GM12874 (cell line): ENCODE data around the gene POMGNT1.

Experiments
- TF ChIP-seq, protein P1 (sequence below): IDR thresholded peaks from 2 replicates; pipeline ENCODE4 v1.5.1; 2011; ENCODE audit warnings: low read depth, mild to moderate bottlenecking, control low read depth, low read length, moderate library complexity; ENCODE audit not compliant: insufficient read depth

The POMGNT1 gene

DNA sequence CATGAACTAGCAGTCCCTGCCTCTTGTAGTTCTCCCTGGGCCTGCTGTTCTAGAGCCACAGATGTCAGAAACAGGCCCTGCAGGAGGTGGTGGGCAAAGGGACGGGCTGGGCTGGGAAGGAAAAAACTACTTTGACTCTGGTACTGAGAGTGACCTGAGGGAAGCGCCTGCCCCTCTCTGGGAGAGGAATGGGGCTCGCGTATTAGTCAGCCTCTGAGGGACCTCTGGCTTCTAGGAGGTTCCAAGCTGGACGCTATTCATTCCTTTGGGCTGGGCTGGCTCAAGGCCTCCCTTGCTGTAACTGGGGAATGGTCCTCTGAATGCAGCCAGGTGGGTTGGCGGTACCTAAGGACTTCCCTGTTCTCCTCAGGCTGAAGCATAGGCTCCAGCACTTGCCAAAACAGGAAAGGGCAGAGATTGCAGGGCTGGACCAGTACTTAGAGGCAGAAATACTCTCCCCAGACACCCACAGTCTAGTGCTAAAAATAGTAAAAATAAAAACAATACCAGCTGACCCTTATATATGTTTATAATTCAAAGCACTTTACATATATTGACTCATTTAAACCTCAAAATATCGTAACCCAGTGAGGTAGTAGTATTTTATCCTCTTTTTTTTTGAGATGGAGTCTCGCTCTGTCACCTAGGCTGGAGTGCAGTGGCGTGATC, 7.1 kb downstream of the POMGNT1 start:
- TF ChIP-seq, protein P1, sequence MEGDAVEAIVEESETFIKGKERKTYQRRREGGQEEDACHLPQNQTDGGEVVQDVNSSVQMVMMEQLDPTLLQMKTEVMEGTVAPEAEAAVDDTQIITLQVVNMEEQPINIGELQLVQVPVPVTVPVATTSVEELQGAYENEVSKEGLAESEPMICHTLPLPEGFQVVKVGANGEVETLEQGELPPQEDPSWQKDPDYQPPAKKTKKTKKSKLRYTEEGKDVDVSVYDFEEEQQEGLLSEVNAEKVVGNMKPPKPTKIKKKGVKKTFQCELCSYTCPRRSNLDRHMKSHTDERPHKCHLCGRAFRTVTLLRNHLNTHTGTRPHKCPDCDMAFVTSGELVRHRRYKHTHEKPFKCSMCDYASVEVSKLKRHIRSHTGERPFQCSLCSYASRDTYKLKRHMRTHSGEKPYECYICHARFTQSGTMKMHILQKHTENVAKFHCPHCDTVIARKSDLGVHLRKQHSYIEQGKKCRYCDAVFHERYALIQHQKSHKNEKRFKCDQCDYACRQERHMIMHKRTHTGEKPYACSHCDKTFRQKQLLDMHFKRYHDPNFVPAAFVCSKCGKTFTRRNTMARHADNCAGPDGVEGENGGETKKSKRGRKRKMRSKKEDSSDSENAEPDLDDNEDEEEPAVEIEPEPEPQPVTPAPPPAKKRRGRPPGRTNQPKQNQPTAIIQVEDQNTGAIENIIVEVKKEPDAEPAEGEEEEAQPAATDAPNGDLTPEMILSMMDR: no peak

DNA sequence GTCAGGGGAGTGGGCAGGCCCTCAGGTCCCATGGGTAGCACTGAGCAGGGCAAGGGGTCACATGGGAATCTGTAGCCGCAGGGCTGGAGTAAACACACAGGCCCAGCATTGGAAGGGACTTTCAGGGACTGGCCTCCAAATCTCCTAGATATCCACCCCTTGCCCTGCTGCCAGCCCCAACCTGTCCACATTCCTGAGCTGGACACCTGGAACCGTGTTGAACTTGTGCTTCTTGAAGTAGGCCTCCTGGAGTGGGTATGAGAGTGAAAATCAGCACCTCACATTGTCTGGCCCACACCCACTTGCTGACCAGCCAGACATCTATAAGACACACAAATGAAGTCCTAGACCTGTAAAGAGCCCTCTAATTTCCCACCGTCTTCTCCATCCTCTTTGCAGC, 7.7 kb downstream of the POMGNT1 start:
- TF ChIP-seq, protein P1: no peak

DNA sequence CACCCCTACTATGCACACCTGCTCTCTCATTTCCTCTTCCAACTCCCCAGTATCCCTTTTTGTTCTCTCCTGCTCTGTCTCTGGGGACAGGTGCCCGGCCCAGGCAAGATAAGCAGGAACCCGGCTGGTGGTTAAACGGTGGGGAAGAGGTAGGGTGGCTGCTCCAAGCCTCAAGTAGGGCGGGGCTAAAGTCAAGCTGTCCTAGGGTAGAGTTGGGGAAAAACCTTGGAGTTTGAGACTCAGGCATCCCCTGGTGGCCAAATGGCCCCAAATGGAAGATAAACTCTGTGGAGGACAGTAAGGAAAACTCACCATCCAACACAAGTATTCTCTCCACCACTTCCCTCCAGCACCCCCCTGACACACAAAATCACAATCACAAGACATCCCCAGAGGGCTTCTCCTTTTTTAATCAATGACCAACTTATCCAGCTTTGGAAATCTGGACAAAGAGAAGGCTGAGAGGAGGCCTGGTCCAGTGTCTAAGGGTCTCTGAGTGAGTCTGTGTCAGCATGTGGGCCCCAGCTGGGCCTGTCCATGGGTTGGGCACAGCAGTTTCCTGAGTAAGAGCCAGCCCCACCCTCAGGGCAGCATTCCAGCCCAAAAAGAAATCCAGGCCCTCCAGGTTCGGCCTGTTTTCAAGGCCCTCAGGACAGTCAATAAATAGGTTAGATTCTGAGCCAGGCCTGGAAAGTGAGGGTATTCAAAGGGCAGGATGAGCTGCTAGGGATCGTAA, 9.8 kb downstream of the POMGNT1 start:
- TF ChIP-seq, protein P1: no peak

DNA sequence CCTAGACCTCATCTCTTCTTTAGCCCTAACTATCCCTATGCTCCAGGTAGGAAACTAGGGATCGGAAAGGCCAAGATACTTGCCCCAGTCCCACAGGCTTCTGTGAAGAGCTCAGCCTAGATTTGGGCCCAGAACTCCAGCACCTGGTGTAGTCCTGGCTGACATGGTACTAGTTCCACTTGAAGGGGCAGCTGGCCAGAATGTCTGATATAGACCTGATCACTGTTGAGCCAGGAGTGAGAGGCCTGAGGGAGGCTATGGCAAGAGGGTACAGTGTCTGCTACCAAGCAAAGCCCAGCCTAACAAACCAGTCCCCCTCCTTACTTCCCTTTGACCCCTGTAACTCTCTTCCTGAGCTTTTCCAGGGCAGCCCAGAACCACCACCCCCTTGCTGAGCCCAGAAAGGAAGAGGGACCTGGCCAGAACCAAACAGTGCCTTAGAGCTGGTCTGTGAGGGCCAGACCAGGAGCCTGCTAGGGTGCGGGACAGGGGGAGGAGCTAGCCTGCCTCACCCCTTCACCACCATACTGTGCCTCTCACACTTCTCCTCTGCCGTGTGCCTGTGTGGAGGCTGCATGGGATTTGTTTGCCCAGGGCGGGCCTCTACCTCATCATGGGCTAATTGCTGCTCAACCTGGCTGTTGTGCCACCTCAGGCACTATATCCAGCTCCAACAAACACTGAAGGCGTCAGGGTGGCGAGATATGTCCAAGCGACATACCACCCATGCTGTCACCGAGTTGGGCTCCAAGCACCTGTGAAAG, 10.9 kb downstream of the POMGNT1 start:
- TF ChIP-seq, protein P1: no peak

DNA sequence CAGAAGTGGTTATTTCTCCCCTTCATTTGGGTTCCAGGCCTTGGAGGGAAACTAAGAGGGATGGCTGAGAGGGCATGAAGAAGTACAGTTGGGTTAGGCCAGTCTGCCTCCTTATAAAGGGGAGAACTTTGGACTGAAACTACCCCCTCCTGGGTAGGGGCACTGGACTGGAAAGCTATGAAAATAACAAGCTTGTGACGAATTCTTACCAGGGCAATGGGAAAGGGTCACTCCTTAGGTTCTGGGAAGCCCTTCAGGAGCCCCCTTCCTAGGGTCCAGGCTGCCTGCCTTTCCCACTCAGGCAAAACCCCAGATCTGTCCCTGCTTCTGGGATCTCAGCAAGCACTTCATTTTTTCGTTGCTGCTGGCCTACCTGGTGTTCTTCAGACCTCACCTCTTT, 12.2 kb downstream of the POMGNT1 start:
- TF ChIP-seq, protein P1: no peak

DNA sequence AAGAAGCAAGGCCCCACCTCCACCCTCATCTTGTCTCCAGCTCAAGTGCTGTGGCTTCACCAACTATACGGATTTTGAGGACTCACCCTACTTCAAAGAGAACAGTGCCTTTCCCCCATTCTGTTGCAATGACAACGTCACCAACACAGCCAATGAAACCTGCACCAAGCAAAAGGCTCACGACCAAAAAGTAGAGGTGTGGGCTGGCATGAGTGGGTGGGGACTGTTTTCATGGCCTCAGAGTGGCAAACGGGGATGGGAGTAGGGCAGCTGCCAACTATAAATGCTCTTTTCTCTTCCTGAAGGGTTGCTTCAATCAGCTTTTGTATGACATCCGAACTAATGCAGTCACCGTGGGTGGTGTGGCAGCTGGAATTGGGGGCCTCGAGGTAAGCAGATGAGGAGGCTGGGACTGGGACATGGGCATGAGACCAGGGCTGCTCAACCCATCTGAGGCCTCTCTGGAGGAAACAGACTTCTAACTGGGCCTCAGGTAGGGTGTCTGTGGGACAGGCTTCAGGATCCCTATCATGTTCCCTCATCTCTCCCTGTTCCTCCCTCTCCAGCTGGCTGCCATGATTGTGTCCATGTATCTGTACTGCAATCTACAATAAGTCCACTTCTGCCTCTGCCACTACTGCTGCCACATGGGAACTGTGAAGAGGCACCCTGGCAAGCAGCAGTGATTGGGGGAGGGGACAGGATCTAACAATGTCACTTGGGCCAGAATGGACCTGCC, 13.1 kb downstream of the POMGNT1 start:
- TF ChIP-seq, protein P1: no peak
